ENCODE measurements around the gene SKA1.

DNA sequence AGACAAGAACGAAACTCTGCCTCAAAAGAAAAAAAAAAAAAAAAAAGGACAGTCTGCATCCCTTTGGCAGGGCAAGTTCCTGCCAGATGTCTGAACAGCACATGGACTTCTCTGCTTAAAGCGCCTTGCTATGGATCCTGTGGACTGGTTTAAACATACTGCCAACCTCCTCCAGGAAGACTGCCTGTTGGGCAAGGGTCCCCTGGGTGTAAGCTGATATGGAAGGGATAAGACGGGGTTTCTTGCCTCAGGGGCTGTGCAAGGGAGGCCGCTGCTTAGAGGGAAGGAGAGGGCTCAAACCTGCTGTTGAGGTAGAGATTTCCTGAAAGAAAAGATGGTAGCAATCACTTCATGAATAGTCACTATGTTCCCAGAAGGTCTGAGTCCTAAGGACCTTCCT, 22.2 kb downstream of the SKA1 start:
- TF ChIP-seq, protein P1, sequence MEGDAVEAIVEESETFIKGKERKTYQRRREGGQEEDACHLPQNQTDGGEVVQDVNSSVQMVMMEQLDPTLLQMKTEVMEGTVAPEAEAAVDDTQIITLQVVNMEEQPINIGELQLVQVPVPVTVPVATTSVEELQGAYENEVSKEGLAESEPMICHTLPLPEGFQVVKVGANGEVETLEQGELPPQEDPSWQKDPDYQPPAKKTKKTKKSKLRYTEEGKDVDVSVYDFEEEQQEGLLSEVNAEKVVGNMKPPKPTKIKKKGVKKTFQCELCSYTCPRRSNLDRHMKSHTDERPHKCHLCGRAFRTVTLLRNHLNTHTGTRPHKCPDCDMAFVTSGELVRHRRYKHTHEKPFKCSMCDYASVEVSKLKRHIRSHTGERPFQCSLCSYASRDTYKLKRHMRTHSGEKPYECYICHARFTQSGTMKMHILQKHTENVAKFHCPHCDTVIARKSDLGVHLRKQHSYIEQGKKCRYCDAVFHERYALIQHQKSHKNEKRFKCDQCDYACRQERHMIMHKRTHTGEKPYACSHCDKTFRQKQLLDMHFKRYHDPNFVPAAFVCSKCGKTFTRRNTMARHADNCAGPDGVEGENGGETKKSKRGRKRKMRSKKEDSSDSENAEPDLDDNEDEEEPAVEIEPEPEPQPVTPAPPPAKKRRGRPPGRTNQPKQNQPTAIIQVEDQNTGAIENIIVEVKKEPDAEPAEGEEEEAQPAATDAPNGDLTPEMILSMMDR (IDR thresholded peaks at IDR 0.05) = no peak
- TF ChIP-seq GABPB1 (CRISPR knock-in tag; IDR thresholded peaks at IDR 0.05) = no peak
- TF ChIP-seq EMX1 (CRISPR knock-in tag; IDR thresholded peaks at IDR 0.05) = no peak
- no peak for TF ChIP-seq USF1 (CRISPR knock-in tag; IDR thresholded peaks at IDR 0.05)
- TF ChIP-seq FOXP4 (CRISPR knock-in tag; IDR thresholded peaks at IDR 0.05) = no peak
- TF ChIP-seq, protein P2, sequence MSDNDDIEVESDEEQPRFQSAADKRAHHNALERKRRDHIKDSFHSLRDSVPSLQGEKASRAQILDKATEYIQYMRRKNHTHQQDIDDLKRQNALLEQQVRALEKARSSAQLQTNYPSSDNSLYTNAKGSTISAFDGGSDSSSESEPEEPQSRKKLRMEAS (CRISPR knock-in tag; IDR thresholded peaks at IDR 0.05) = no peak
- no peak for TF ChIP-seq KAT7 (CRISPR knock-in tag; IDR thresholded peaks at IDR 0.05; ENCODE audit: borderline replicate concordance)
- TF ChIP-seq, protein P3, sequence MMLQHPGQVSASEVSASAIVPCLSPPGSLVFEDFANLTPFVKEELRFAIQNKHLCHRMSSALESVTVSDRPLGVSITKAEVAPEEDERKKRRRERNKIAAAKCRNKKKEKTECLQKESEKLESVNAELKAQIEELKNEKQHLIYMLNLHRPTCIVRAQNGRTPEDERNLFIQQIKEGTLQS (CRISPR knock-in tag; conservative IDR thresholded peaks at IDR 0.05) = no peak
- TF ChIP-seq FOXK1 (CRISPR knock-in tag; IDR thresholded peaks at IDR 0.05) = no peak
- no peak for TF ChIP-seq SP1 (CRISPR knock-in tag; conservative IDR thresholded peaks at IDR 0.05)

Measured in WTC11 (cell line).